HG03457 (cell line): ENCODE measurements around the gene KCNH8.

ENCODE experiments used
- ATAC-seq: cut with Tn5 transposase; IDR thresholded peaks from one replicate; pipeline ENCODE4 v1.9.1; 2021; ENCODE audit warnings: moderate number of reproducible peaks; ENCODE audit not compliant: unreplicated experiment

KCNH8 gene

GRCh38 chr3:19576343-19576742, 428.0 kb downstream of the KCNH8 start:
- no peak for ATAC-seq
